ENCODE data around the gene HDLBP.
A peak's percentile ranks its signal among the peaks of the same experiment; 100 is the strongest.

The HDLBP gene

DNA sequence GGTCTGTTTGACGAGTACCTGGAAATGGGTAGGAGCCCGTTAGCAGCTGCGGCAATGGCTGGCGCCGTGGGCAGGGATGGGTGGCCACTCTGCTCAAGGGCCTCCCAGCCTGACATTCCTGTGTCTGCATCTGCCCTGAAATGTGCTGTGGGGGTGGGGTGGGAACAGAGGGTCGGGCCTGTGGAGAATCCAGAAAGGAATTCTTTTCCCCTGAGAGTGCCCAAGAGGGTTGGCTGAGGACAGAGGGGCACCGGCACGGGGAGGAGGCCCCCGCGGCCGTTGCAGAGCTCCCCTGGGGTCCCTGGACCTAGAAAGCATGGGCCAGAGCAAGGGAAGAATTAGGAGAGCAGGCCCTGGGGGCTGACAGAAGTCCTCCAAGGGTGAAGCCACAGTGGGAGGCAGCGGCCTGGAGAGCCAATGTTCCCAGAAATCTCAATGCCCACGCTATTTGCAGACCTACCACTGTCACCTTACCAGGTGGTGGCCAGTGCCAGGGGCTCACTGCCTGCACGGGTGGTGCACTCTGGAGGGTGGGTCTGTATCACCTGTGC lies 99.2 kb downstream of the HDLBP start:
- no peak overlapping the region for H3K27ac ChIP-seq (replicated peaks)
- TF ChIP-seq, protein P1, sequence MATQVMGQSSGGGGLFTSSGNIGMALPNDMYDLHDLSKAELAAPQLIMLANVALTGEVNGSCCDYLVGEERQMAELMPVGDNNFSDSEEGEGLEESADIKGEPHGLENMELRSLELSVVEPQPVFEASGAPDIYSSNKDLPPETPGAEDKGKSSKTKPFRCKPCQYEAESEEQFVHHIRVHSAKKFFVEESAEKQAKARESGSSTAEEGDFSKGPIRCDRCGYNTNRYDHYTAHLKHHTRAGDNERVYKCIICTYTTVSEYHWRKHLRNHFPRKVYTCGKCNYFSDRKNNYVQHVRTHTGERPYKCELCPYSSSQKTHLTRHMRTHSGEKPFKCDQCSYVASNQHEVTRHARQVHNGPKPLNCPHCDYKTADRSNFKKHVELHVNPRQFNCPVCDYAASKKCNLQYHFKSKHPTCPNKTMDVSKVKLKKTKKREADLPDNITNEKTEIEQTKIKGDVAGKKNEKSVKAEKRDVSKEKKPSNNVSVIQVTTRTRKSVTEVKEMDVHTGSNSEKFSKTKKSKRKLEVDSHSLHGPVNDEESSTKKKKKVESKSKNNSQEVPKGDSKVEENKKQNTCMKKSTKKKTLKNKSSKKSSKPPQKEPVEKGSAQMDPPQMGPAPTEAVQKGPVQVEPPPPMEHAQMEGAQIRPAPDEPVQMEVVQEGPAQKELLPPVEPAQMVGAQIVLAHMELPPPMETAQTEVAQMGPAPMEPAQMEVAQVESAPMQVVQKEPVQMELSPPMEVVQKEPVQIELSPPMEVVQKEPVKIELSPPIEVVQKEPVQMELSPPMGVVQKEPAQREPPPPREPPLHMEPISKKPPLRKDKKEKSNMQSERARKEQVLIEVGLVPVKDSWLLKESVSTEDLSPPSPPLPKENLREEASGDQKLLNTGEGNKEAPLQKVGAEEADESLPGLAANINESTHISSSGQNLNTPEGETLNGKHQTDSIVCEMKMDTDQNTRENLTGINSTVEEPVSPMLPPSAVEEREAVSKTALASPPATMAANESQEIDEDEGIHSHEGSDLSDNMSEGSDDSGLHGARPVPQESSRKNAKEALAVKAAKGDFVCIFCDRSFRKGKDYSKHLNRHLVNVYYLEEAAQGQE (IDR thresholded peaks at IDR 0.05; ENCODE audit: insufficient replicate concordance, low read depth) = no peak
- TF ChIP-seq POLR2AphosphoS5 (IDR thresholded peaks at IDR 0.05; ENCODE audit: low read depth) (no peak), GABPA (IDR thresholded peaks at IDR 0.05; ENCODE audit: low read depth) (no peak), SPI1 (IDR thresholded peaks at IDR 0.05; ENCODE audit: borderline replicate concordance, low read depth) (no peak)
- TF ChIP-seq, protein P2, sequence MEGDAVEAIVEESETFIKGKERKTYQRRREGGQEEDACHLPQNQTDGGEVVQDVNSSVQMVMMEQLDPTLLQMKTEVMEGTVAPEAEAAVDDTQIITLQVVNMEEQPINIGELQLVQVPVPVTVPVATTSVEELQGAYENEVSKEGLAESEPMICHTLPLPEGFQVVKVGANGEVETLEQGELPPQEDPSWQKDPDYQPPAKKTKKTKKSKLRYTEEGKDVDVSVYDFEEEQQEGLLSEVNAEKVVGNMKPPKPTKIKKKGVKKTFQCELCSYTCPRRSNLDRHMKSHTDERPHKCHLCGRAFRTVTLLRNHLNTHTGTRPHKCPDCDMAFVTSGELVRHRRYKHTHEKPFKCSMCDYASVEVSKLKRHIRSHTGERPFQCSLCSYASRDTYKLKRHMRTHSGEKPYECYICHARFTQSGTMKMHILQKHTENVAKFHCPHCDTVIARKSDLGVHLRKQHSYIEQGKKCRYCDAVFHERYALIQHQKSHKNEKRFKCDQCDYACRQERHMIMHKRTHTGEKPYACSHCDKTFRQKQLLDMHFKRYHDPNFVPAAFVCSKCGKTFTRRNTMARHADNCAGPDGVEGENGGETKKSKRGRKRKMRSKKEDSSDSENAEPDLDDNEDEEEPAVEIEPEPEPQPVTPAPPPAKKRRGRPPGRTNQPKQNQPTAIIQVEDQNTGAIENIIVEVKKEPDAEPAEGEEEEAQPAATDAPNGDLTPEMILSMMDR (IDR thresholded peaks at IDR 0.05; ENCODE audit: insufficient read depth, low read length) = no peak
- DNase-seq (ENCODE audit: low read depth in 1 of 2, low spot score in 1 of 2) = no peak

DNA sequence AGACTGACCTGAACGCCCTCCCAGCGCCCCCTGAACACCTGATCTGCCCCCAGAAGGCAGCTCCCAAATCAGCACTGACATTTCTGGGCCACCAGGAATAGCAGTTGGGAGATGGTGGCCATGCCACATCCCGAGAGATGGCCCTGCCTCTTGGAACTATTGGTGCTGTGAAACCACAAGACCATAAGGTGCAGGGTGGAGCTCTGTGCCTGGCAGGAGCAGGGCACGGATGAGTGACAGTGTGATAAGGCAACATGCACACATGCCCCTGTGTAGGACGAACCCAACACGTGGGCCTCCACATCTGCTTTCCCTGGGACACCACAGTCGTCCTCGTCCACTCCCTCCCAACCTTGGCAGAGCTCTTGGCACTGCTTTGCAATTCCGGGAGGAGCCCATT lies 100.1 kb downstream of the HDLBP start:
- TF ChIP-seq, protein P1 (IDR thresholded peaks at IDR 0.05; ENCODE audit: insufficient replicate concordance, low read depth) = no peak
- TF ChIP-seq POLR2AphosphoS5 (IDR thresholded peaks at IDR 0.05; ENCODE audit: low read depth) (no peak), SPI1 (IDR thresholded peaks at IDR 0.05; ENCODE audit: borderline replicate concordance, low read depth) (no peak), GABPA (IDR thresholded peaks at IDR 0.05; ENCODE audit: low read depth) (no peak)
- TF ChIP-seq, protein P2 (IDR thresholded peaks at IDR 0.05; ENCODE audit: insufficient read depth, low read length) = no peak
- no peak overlapping the region for H3K4me3 ChIP-seq (replicated peaks; ENCODE audit: insufficient read depth, low read length)
- H3K27ac ChIP-seq (replicated peaks) = no peak overlapping the region
- H3K27me3 ChIP-seq (ENCODE audit: insufficient read depth, poor library complexity, severe bottlenecking) = no peaks in the 10 kb centered on the region
- no peak for DNase-seq (ENCODE audit: low read depth in 1 of 2, low spot score in 1 of 2)

More for the DNA sequence above, 99.2 kb downstream of the HDLBP start:
- no peaks in the 10 kb centered on the region for H3K27me3 ChIP-seq (ENCODE audit: insufficient read depth, poor library complexity, severe bottlenecking)
- no peak overlapping the region for H3K4me3 ChIP-seq (replicated peaks; ENCODE audit: insufficient read depth, low read length)

DNA sequence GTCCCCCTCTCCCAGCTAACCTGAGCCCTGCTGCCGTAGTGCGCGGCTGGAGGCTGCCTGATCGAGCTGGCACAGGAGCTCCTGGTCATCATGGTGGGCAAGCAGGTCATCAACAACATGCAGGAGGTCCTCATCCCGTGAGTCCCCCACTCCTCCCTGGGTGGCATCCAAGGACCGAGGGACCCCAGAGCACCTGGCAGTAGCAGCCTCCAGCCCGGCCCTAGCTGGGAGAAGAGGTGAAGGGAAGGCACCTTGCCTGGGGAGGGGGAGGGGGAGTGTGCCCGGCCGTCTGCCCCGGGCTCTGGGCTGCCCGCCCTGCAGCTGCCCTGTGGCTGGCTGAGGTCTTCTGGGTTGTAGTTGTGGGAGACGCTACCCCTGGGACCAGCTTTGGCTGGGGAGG lies 100.7 kb downstream of the HDLBP start:
- no peak for DNase-seq (ENCODE audit: low read depth in 1 of 2, low spot score in 1 of 2)
- TF ChIP-seq, protein P1 (IDR thresholded peaks at IDR 0.05; ENCODE audit: insufficient replicate concordance, low read depth) = no peak
- 0 out of 2 replicates have a peak, but pooled peaks have one; percentile 45 for TF ChIP-seq POLR2AphosphoS5 (IDR thresholded peaks at IDR 0.05; ENCODE audit: low read depth)
- no peak overlapping the region for H3K27ac ChIP-seq (replicated peaks)
- H3K4me3 ChIP-seq (replicated peaks; ENCODE audit: insufficient read depth, low read length) = no peak overlapping the region
- no peaks in the 10 kb centered on the region for H3K27me3 ChIP-seq (ENCODE audit: insufficient read depth, poor library complexity, severe bottlenecking)

All from HL-60 (cell line).